Fibroblast of lung (primary cell): ENCODE measurements around the gene EMSY. TPM values are rescaled to one million over a fixed set of nuclear protein-coding genes. Genes with fewer than 3 reads are reported as not detected.

Experiments used
- DNase-seq, 2 donors: peaks; one replicate each; pipeline versions ENCODE4 v3.0.0 to v3.0.0-alpha.2; 2010; ENCODE audit warnings: low read depth in 2 of 2
- H2AFZ ChIP-seq: 2 replicates; pipeline ENCODE4 v1.5.1; 2012; ENCODE audit warnings: low read length, control low read depth, inconsistent platforms
- H3K27ac ChIP-seq: 2 replicates; pipeline ENCODE4 v1.5.1; 2011; ENCODE audit warnings: low read length, control low read depth; ENCODE audit not compliant: insufficient read depth
- H3K27me3 ChIP-seq: 2 replicates; pipeline ENCODE4 v1.5.1; 2011; ENCODE audit warnings: mild to moderate bottlenecking, low read length; ENCODE audit not compliant: control insufficient read depth, insufficient read depth
- H3K36me3 ChIP-seq: 2 replicates; pipeline ENCODE4 v1.5.1; 2011; ENCODE audit warnings: low read length; ENCODE audit not compliant: control insufficient read depth, insufficient read depth
- H3K4me1 ChIP-seq: 2 replicates; pipeline ENCODE4 v1.5.1; 2011; ENCODE audit warnings: low read length; ENCODE audit not compliant: control insufficient read depth, insufficient read depth; ENCODE audit errors: extremely low read depth
- H3K4me2 ChIP-seq: 2 replicates; pipeline ENCODE4 v1.5.1; 2011; ENCODE audit warnings: low read length, control low read depth; ENCODE audit not compliant: insufficient read depth; ENCODE audit errors: extremely low read depth
- H3K4me3 ChIP-seq, 4 experiments: fragments of 200-600 bp in 1 of 4; sonication (generic) in 1 of 4; replicated peaks in 1 of 4; 2 replicates each; pipeline ENCODE4 v1.5.1; 2011 to 2016; ENCODE audit warnings: low read length in 4 of 4, low read depth in 3 of 4, mild to moderate bottlenecking in 3 of 4, control low read depth in 2 of 4, inconsistent platforms in 1 of 4, mixed read lengths in 1 of 4; ENCODE audit not compliant: insufficient read depth in 1 of 4; ENCODE audit errors: control extremely low read depth in 1 of 4
- H3K79me2 ChIP-seq: 2 replicates; pipeline ENCODE4 v1.5.1; 2012; ENCODE audit warnings: mild to moderate bottlenecking, low read length, inconsistent platforms; ENCODE audit not compliant: control insufficient read depth, insufficient read depth
- H3K9ac ChIP-seq: 2 replicates; pipeline ENCODE4 v1.5.1; 2011; ENCODE audit warnings: mild to moderate bottlenecking, low read length, control low read depth; ENCODE audit not compliant: insufficient read depth
- H3K9me3 ChIP-seq: 2 replicates; pipeline ENCODE4 v1.5.1; 2012; ENCODE audit warnings: low read depth, low read length; ENCODE audit not compliant: control insufficient read depth, insufficient read depth
- H4K20me1 ChIP-seq: 2 replicates; pipeline ENCODE4 v1.5.1; 2011; ENCODE audit warnings: low read length; ENCODE audit not compliant: control insufficient read depth, insufficient read depth; ENCODE audit errors: extremely low read depth
- EZH2 ChIP-seq: IDR thresholded peaks from 2 replicates; pipeline ENCODE4 v1.5.1; 2012; ENCODE audit warnings: low read length, control low read depth, mild to moderate bottlenecking; ENCODE audit errors: missing control alignments
- polyA plus RNA-seq, 2 donors: library from polyadenylated mRNA; depleted of rRNA in 1 of 2; stranded (reverse) in 1 of 2; unstranded in 1 of 2; fragments of >200 nt; gene quantifications; 2 replicates each; pipeline ENCODE4 v1.2.1, GENCODE V29; 2011 to 2012; ENCODE audit warnings: missing spikeins in 1 of 2
- total RNA-seq: library from RNA; depleted of rRNA; stranded (reverse); fragments of >200 nt; gene quantifications from 2 replicates; pipeline ENCODE4 v1.2.1, GENCODE V29; 2014
- TF ChIP-seq, protein P1 (sequence below), 2 donors: IDR thresholded peaks in 1 of 2; conservative IDR thresholded peaks in 1 of 2; 1 replicate in 1 of 2; 2 replicates in 1 of 2; pipeline ENCODE4 v1.5.1; 2011 to 2012; ENCODE audit warnings: low read length in 2 of 2, control low read depth in 1 of 2, inconsistent platforms in 1 of 2, low read depth in 1 of 2, mild to moderate bottlenecking in 1 of 2

EMSY gene
- total and polyA plus RNA-seq, 2 donors (not counting 1 experiment from before 2014, with no cell fraction given) = 11.9 to 14.2 TPM

DNA sequence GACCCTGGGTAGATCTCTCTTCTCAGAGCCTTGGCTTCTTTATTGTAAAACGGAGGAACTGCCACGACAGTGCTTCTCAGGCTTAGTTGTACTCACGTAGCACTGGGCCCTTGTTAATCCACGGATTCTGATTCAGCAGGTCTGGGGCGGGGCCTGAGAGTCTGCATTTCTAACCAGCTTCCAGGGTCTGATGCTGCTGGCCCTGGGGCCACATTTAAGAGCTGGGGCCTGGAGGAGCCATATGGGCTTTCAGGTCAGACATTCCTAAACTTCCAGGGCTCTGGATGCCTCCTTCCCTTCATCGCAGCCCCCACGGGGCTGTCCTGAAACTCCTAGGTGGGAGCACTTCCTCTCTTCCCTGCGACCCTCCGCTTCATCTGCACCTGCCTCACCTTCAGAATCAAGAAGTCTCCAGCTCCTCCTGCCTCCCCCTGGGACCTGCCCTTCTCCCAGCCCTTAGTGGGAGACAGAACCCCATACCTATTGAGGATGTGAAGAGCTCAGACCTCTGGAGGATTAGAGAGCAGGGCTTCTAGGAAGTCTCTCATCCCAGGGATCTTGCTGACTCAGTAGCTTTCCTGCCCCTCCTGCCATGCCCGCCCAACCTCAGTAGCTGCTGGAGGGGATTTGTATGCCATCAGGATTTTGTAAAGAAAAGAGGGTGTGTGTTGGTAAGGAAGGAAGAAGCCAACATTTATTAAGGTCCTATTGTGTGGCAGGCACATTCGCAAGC, 133.3 kb downstream of the EMSY start:
- DNase-seq = no peak
- Histone ChIP-seq H3K9ac (no peak overlapping the region), H3K27me3 (no peaks in the 10 kb centered on the region), H3K4me1 (peaks cover 18% of the 10 kb centered on the region), H2AFZ (no peak overlapping the region), H3K4me3 (no peak overlapping the region), H3K9me3 (no peaks in the 10 kb centered on the region), H3K79me2 (no peaks in the 10 kb centered on the region), H3K4me2 (no peak overlapping the region), H4K20me1 (no peaks in the 10 kb centered on the region), H3K27ac (peak overlapping the region; percentile 42), H3K36me3 (no peaks in the 10 kb centered on the region)
- TF ChIP-seq, protein P1, sequence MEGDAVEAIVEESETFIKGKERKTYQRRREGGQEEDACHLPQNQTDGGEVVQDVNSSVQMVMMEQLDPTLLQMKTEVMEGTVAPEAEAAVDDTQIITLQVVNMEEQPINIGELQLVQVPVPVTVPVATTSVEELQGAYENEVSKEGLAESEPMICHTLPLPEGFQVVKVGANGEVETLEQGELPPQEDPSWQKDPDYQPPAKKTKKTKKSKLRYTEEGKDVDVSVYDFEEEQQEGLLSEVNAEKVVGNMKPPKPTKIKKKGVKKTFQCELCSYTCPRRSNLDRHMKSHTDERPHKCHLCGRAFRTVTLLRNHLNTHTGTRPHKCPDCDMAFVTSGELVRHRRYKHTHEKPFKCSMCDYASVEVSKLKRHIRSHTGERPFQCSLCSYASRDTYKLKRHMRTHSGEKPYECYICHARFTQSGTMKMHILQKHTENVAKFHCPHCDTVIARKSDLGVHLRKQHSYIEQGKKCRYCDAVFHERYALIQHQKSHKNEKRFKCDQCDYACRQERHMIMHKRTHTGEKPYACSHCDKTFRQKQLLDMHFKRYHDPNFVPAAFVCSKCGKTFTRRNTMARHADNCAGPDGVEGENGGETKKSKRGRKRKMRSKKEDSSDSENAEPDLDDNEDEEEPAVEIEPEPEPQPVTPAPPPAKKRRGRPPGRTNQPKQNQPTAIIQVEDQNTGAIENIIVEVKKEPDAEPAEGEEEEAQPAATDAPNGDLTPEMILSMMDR (conservative IDR thresholded peaks at IDR 0.05 in 1 of 2, IDR thresholded peaks at IDR 0.05 in 1 of 2; ENCODE audit: low read depth in 1 of 2, low read length in 2 of 2) = no peak
- TF ChIP-seq EZH2 = no peak

GRCh38 chr11:76578654-76579055, 133.8 kb downstream of the EMSY start:
- Histone ChIP-seq H3K4me2 (no peak overlapping the region), H3K36me3 (no peaks in the 10 kb centered on the region), H3K27me3 (no peaks in the 10 kb centered on the region), H3K9ac (peak overlapping the region; percentile 38), H3K4me1 (peaks cover 18% of the 10 kb centered on the region), H4K20me1 (no peaks in the 10 kb centered on the region), H3K9me3 (no peaks in the 10 kb centered on the region), H3K27ac (peak overlapping the region; percentile 73), H2AFZ (peak overlapping the region; percentile 75), H3K4me3 (no peak overlapping the region), H3K79me2 (no peaks in the 10 kb centered on the region)
- TF ChIP-seq, protein P1 (conservative IDR thresholded peaks at IDR 0.05 in 1 of 2, IDR thresholded peaks at IDR 0.05 in 1 of 2; ENCODE audit: low read depth in 1 of 2, low read length in 2 of 2) = no peak
- DNase-seq = no peak

- TF ChIP-seq EZH2 = no peak
- TF ChIP-seq, protein P1 (conservative IDR thresholded peaks at IDR 0.05 in 1 of 2, IDR thresholded peaks at IDR 0.05 in 1 of 2; ENCODE audit: low read depth in 1 of 2, low read length in 2 of 2) = peak; percentile 27 to 42
- Histone ChIP-seq H3K27ac (peak overlapping the region; percentile 73), H3K9me3 (no peaks in the 10 kb centered on the region), H3K79me2 (no peaks in the 10 kb centered on the region), H3K4me2 (no peak overlapping the region), H2AFZ (peak overlapping the region; percentile 75), H4K20me1 (no peaks in the 10 kb centered on the region), H3K9ac (peak overlapping the region; percentile 38), H3K4me3 (no peak overlapping the region), H3K27me3 (no peaks in the 10 kb centered on the region), H3K36me3 (no peaks in the 10 kb centered on the region), H3K4me1 (peaks cover 18% of the 10 kb centered on the region)
- peak in 1 of 2 donors; percentile 51 for DNase-seq
Measured at GRCh38 chr11:76579056-76579751, 134.4 kb downstream of the EMSY start.
